A172 (cell line): ENCODE data around the gene FAM13B. TPM values are rescaled to one million over a fixed set of nuclear protein-coding genes. Genes with fewer than 3 reads are reported as not detected.
A peak's percentile ranks its signal among the peaks of the same experiment; 100 is the strongest.
"Not testable (repeated sequence)": the region's sequence is repeated elsewhere in the genome, so short reads cannot be mapped to it uniquely, and the experiment has no call there.

ENCODE experiments used
- DNase-seq: peaks from one replicate; pipeline ENCODE4 v3.0.0-alpha.2; 2015; ENCODE audit warnings: low spot score
- total RNA-seq: library from RNA; depleted of rRNA; stranded (reverse); fragments of >200 nt; shearing (Covaris generic); gene quantifications from 2 replicates; pipeline ENCODE4 v1.2.3, GENCODE V29; 2014

The FAM13B gene
- total RNA-seq, 1 experiment from 2014 or later, result 21.5 TPM

DNA sequence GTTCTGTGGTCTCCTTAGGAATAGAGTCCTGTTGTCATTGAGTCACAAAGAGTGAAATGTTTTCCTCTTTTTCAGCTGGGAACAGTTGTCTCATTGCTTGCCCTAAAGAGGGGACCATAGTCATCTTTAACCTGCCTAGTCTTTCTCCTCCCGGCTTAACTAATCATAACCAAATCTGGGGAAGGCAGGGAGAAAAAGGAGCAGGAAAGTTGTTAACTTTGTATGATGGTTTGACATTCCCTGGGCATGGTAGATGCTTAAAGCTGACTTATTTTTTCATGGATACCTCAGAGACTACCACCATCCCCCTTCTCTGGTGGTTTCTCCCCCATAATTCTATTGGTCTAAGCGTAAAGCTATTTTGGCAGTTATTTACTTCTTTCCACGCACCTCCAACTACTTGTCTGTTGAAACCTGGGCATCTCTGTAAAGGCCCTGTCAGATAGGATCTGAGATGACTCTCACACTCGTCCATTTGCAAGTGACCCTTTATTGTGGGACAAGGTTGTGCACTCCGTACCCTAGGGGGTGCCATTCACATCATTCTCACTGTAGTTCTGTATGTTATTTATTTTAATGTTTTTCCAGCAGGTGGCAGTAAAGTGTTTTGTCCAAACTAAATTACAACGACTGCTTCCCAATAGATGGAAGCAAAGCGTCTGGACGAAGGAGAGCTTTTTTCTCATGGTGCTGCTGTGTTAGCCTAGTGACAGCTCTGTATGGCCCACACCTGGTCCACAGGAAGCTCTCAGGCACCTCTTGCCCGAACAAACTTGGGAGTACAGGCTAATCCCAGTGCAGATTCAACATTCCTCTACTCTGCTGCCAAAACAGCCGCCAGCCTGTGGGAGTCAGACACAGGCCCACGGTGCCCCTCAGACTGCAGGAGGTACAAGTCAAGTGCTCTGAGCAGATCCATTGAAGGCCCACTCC, 3.0 kb upstream of the FAM13B start:
- DNase-seq, result peak; percentile 89

DNA sequence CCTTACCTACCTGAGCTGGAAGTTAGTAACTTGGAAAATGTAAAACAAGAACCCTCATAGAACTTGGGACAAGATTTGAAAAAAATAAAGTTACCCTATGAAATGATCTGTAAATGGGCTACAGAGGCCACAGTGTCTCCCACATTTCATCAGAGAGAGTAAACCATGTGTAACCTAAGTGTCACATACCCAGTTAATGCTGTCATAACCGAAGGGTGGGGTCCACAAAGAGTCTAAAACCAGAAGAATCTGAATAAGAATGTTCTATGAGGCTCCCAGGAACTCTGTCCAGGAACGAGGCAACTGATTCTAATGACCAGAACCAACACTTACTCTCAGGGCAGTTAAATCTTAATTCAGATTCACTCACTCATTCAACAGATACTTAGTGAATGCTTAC, 1.0 kb upstream of the FAM13B start:
- peak; percentile 42 for DNase-seq

DNA sequence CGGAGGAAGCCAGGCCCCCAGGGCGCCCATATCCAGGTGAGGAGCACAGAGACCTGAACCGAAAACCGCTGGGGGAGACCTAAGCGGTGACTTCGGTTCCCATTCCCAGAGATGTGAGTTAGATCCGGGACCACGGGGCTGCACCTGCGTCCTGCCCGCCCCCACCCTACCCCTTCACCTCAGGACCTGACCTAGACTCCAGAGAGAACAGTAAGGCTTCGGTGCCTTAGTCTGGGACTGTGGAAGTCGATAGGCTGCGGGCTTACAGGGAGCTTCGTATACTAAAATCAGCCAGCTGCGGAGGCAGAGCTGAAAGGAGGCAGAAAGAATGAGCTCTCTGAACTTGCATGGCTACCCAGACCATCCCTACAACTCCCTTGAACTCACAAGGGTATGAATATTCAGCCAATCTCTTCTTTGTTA, 518 bp upstream of the FAM13B start:
- peak; percentile 39 for DNase-seq

DNA sequence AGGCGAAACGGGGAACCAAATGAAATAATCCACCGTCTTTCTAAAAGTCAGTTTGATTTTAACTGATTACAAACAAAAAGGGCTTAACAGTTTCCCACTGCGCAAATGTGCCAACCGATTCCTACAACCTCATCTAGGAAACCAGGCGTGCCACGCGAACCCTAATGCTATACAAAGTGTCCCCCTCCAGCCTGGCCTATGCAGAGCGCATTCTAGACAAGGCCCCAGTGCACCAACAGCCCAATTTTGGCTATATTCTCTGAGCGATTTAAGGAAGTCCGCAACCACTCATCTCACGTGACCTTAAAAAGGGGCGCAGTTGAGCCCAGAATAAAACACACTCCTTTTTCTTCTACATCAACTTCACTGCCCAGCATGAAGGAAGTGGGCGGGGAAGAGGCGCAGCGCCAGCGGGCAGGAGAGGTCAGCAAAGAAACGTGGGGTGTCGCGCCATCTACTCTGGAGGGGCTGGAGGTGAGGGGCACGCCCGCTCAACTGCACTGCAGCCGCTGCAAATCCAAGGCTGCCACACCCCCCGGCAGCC, 779 bp downstream of the FAM13B start:
- DNase-seq, result peak; percentile 70

DNA sequence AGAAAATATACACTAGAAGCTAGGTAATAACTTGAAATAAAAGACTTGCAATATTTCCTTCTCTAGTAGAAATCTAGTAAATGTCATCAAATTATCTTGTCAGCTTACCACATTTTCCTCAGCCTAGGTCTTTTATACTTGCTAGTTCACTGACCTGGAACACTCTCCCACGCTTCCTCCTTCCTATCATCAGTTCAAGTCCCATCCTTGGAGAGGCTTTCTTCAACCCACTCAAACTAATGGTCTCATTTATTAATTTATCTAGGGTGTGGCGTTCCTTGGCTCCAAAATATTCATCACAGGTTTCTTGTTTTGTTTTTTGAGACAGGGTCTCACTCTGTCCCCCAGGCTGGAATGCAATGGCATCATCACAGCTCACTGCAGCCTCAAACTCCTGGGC, 2.9 kb downstream of the FAM13B start:
- no peak for DNase-seq

DNA sequence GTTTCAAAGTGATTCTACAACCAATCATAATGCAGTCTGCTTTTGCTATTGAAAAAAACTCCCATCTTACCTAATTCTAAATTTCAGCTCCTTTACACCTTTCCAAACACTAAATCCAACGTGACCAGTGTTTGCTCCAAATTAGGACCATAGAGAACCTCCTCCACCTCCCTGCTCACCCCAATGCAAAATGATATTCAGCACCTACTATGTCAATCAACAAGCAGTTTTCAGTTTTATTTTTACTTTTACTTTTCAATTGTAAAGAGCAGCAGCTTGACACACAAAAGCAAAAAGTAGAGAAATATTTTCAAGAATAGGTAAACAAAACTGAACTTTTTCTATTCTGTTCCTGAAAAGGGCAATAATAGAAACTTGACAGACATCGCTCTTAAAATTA, 3.4 kb downstream of the FAM13B start:
- DNase-seq, result no peak

DNA sequence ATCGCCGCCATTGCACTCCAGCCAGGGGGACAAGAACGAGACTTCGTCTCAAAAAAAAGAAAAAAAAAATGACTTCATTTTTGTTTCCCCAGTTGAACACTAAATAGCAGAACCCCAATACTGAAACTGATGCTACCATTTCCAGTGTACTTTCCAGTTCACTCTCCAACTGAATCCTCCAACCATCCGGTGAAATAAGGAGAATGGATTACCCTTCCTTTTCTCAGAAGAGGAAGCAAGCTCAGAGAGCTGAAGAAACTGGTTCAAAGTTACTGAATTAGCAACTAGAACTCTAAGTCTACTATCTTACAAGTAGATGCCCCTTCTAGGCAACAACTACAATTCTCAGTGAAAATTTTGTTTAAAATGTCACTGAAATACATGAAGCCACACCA, 3.9 kb downstream of the FAM13B start:
- DNase-seq, result no peak

DNA sequence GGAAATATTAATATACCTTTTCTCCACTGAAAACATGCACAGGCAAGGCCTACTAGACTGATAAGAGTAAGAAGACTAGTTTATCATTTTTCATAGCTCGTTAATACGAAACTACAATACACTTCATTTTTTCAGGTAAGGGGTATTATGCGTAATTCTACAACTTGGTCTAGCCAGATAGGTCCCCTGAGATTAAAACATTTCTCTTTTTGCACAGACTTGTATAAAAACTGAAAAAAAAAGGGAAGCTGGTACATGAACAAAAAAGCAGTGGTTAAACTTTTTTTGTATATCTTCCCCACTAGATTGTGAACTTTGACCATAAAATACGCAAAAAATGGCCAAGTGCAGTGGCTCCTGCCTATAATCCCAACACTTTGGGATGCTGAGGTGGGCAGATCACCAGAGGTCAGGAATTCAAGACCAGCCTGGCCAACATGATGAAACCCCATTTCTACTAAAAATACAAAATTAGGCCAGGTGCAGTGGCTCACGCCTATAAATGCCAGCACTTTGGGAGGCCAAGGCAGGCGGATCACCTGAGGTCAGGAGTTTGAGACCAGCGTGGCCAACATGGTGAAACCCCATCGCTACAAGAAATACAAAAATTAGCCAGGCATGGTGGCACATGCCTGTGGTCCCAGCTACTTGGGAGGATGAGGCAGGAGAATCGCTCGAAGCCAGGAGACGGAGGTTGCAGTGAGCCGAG, 4.5 kb downstream of the FAM13B start:
- DNase-seq, result not testable (repeated sequence)

DNA sequence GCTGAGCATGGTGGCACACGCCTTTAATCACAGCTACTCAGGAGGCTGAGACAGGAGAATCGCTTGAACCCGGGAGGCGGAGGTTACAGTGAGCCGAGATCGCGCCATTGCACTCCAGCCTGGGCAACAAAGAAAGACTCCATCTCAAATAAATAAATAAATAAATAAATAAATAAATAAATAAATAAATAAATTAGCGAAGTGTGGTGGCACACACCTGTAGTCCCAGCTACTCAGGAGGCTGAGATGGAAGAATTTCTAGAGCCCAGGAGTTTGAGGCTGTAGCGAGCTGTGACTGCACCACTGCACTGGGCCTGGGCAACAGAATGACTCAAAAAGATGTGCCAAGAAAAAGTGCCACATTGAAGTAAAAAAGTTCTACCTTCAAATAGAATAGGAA, 6.1 kb downstream of the FAM13B start:
- DNase-seq, result not testable (repeated sequence)

DNA sequence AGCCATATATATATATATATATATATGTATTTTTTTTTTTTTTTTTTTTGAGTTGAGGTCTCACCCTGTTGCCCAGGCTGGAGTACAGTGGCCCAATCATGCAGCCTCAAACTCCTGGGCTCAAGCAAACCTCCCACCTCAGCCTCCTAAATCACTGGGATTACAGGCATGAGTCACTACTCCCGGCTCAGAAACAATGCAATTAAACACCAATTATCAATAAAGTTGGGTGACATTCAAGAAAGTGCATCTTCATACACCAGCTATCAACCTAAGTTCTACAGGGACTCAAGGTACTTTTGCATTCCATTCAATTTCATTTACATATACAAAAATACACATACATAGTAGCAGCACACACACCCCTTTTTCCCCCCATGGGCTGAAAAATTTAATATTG, 7.6 kb downstream of the FAM13B start:
- DNase-seq, result no peak

DNA sequence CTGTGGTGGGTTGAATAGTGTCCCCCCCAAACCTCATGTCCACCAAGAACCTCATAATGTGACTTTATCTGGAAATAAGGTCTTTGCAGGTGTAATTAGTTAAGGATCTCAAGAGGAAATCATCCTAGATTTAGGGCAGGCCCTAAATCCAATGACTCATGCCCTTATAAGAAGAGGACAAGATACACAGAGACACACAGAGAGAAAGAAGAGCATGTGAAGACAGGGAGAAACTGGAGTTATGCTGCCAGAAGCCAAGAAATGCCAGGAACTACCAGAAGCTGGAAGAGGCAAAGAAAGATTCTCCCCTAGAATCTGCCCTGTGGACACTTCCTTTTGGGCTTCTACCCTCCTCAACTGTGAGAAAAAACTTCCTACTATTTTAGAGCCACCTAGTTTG, 8.8 kb downstream of the FAM13B start:
- DNase-seq, result no peak

DNA sequence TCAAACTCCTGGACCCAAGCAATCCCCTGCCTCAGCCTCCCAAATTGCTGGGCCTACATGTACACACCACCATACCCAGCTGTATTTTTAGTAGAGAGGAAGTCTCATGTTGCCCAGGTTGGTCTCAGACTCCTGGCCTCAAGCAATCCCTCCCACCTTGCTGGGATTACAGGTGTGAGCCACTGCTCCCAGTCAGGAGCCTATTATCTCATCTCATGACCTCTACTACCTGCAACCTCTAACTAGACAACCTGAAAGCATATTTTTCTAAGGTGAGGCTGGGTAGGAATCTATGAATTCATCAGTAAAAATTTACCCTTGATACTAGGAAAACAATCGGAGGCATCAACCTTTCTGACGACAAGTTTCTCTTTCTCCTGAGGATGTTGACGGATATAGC, 10.0 kb downstream of the FAM13B start:
- no peak for DNase-seq

DNA sequence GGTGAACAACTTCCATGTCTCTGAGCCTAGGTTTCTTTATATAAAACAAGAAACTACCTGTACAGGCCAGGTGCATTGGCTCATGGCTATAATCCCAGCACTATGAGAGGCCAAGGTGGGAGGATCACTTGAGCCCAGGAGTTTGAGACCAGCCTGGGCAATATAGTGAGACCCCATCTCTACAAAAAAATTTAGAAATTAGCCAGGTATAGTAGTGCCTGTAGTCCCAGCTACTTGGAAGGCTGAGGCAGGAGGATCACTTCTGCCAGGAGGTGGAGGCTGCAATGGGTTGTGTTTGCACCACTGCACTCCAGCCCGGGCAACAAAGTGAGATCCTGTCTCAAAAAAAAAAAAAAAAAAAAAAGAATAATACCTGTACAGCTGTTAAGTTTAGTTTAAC, 11.1 kb downstream of the FAM13B start:
- no peak for DNase-seq

DNA sequence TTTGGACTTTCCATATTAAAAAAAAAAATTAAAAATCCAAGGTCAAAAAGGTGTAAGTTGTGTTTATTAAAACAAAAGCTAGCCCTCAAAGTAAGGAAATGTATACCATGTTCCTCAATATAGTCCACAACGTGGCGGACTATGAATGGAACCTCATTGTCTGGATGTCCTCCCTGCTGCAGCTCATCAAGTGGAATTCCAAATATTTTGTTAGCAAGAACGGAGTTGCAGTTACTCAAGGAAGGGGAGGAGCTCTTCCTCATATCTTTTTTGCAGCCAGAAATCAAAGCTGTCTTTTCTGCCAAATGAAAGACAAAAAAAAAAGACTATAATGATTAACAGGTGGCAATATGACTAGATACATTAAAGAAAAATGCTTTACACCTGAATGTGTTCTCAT, 14.0 kb downstream of the FAM13B start:
- DNase-seq, result no peak

DNA sequence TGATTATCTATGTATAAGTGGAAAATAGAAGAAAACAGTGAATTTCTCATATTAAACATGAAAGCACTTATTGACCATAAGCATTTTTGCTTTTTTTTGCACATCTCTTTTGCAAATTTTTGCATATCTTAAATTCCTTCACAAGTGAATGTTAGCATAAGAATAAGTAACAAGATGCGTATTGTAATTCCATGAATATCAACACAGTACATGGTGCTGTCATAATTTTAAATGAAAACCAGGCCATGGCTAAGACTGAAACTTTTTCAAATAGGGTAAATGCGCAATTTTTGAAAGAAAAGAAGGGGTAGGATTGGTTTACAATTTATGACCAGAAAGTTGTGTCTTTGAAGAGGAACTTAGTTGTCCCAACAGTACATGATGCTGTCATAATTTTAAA, 17.0 kb downstream of the FAM13B start:
- DNase-seq, result no peak

DNA sequence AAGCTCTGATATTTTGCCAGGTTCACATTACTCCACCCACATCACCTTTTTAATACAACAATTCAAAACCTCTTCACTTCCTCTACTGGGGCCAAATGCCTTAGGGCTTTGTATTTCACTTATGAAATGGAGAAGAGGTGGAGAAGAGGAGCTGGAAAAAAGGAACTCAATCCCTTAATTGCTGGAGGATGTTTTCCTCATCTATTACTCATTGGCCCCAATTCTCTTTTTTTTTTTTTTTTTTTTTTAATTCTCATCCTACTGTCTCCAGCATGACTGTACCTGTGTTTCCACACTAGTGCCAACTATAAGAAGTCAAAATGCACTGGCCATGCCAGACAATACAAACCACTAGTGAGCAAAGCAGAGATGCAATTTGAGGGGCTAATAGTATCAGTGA, 20.9 kb downstream of the FAM13B start:
- DNase-seq, result no peak

DNA sequence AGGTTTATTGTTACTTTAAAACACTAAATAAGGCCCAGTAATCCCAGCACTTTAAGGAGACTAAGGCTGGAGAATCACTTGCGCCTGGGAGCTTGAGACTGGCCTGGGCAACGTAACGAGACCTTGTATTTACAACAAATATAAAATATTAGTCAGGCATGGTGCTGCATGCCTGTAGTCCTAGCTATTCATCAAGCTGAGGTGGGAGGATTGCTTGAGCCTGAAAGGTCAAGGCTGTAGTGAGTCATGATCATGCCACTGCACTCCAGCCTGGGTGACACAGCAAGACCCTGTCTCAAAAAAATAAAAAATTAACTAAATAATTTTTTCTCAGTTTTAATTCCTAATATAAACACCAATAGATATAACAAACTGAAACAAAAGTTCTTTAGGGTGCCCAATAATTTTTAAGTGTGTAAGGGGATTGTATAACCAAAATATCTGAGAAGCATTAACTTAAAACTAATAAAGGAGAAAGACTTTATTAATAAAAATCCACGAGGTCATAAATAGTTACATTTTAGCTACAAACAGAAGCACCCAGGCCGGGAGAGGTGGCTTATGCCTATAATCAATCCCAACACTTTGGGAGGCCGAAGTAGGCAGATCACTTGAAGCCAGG, 32.7 kb downstream of the FAM13B start:
- DNase-seq, result peak; percentile 42

DNA sequence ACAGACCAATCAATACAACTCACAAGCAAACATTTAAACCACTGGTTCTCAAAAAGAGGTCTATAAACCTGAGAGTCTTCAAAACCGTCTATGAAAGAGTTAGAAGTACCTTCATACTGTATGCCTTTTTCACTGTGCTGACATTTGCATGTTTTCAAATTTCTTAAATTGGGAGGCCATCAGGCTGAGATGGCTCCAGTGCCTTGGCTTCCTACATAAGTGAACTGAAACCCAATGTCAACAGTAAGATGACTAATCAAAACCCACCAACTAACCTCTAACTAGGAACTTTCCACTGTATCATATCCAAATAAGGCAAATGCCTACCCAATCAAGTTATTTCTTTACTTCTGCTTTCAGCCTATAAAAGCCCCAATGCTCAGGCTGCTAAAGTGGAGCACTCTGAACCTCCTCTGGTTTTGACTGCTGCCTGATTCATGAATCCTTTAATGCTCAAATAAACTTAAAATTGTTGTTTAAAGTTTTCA, 35.1 kb downstream of the FAM13B start:
- peak; percentile 42 for DNase-seq

DNA sequence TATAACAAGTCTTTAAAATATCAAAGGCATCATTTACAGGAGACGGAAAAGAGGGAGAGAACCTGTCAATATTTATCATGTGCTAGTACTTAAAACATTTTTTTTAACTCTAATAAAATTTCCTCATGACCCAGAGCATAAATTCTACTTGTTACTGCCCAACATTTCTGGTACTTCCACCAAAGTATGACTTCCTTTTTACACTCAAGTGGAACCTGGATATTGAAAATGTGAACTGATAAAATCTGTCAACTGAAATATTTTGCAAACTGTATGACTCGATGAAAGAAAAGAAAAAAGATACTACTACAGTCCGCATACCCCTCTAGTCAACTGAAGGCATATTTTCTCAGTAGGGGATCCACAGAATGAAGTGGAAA, 37.1 kb downstream of the FAM13B start:
- DNase-seq, result peak; percentile 5

DNA sequence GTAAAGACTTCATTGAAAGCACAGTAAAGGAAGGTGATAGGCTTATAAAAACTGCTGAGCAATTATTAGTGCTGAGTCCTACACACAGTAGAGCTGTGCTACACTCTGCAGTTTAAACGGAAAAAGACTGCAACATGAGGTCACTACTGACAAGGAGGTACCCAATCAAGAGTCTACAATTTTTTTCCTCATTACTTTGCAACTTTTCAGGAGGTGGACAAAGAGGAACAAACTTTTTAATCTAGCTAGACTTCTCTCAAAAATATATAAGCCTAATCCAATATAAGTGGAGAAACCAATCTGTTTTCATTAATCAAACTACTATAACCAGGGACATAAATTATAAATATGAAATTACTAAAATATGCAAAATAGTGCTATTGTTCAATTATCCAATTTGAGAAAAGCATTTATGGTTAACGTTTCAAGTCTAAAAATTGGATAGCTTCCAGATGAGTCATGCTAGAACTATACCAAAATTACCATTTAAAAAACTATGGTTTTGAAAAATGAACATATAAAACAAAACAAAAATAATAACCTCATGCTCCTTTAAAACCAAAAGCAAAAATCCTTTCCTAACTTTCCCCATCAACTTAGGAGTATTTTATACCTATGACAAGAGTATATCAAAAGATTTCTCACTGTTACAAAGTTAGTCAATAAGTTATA, 37.7 kb downstream of the FAM13B start:
- peak; percentile 35 for DNase-seq

DNA sequence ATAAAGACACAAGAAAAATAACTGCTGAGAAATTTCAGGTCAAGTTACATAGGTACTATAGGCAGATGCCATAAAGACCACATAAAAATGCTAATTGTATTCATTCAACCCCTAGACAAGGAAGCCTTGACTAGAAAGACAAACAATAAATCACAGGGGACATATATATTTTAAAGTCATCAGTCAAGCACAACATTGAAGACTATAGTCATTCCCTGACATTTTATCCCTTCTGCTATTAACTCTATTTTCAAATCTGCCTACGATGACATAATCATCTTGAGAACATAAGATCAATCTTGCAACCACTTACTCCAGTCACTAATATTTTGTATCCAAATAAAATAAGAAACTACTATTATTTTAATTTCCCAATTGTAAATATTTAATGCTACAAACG, 38.3 kb downstream of the FAM13B start:
- DNase-seq, result no peak

DNA sequence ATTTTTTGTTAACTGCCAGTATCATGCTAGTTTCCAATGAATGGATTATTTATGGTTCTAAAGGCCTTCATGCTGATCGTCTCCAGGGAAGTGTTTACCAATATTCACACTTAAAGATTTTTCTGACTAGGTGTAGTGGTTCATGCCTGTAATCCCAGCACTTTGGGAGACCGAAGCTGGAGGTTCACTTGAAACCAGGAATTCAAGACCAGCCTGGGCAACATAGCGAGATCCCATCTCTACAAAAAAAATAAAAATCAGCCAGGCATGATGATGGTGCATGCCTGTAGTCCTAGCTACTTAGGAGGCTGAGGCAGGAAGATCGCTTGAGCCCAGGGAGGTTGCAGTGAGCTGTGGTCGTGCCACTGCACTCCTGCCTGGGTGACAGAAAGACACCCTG, 43.5 kb downstream of the FAM13B start:
- no peak for DNase-seq
